AG09309 (cell line): Measurements from ENCODE around the gene OCA2.

ENCODE experiments used
- DNase-seq: peaks from one replicate; pipeline ENCODE4 v3.0.0-alpha.2; 2010; ENCODE audit warnings: low read depth
- H3K4me3 ChIP-seq: 2 replicates; pipeline ENCODE4 v1.5.1; 2011; ENCODE audit warnings: mild to moderate bottlenecking, low read depth, low read length, moderate library complexity; ENCODE audit not compliant: control insufficient read depth
- TF ChIP-seq, protein P1 (sequence below): IDR thresholded peaks from 2 replicates; pipeline ENCODE4 v1.5.1; 2011; ENCODE audit warnings: mild to moderate bottlenecking, low read depth, low read length, inconsistent platforms; ENCODE audit not compliant: insufficient read depth, control insufficient read depth; ENCODE audit errors: missing control alignments

The OCA2 gene

DNA sequence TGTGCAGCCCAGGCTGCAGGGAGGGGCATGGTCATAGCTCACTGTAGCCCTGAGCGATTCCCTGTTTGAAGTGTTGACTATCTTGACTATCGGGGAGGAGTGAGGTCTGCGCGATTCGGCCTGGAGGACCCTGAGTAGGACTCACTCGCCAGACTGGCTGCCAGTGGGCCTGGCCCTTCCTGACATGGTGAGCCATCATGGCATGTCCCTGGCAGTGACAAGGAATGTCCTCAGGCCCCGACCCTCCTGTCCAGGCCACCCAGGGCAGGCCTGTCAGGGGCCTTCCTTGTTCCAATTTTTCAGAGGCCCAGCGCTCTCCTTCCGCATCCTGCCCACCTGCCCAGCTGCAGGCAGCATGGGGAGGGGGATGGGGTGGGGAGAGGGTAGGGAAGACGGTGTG, 5.2 kb upstream of the OCA2 start:
- no peak for DNase-seq
- no peak overlapping the region for H3K4me3 ChIP-seq
- TF ChIP-seq, protein P1, sequence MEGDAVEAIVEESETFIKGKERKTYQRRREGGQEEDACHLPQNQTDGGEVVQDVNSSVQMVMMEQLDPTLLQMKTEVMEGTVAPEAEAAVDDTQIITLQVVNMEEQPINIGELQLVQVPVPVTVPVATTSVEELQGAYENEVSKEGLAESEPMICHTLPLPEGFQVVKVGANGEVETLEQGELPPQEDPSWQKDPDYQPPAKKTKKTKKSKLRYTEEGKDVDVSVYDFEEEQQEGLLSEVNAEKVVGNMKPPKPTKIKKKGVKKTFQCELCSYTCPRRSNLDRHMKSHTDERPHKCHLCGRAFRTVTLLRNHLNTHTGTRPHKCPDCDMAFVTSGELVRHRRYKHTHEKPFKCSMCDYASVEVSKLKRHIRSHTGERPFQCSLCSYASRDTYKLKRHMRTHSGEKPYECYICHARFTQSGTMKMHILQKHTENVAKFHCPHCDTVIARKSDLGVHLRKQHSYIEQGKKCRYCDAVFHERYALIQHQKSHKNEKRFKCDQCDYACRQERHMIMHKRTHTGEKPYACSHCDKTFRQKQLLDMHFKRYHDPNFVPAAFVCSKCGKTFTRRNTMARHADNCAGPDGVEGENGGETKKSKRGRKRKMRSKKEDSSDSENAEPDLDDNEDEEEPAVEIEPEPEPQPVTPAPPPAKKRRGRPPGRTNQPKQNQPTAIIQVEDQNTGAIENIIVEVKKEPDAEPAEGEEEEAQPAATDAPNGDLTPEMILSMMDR, result no peak

DNA sequence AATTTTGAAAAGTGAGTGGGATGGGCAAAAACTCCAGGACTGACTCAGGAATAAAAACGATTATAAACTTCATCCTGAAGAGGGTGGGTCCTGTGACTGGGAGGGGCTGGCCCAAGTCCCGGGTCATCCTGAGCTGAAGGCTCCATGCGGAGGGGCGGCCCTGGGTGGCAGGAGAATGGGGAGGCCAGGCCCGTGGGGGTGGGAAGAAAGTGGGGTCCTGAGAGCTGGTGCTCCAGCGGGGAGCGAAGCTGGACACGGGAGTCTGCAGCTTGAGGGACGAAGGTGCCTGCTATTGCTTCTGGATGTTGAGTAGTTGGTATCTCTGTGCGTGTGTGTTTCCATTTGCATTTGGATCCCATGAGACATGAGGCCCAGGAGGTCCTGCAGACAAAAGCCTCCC, 4.7 kb upstream of the OCA2 start:
- no peak overlapping the region for H3K4me3 ChIP-seq
- no peak for DNase-seq
- TF ChIP-seq, protein P1, result no peak

DNA sequence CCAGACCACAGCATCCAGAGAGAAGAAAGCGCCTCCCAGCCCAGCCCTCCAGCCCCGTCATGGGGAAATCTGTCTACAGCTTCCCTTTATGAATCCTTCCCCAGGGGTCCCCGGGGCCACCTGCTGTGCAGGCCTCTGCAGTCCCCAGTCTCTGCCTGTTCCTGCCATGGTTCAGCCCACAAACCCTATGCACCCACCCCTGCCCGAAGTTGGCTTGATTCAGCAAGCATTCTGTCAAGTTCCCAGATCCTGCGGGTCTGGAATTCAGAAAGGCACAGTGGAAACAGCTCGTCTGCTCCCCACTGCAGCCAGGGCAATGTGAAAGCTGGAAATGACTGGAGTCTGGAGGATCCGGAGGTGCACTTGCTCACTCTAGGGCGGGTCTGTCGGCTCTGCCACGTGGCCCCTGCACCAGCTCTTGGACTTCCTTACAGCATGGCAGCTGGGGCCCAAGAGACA, 2.9 kb upstream of the OCA2 start:
- TF ChIP-seq, protein P1, result no peak
- no peak overlapping the region for H3K4me3 ChIP-seq
- no peak for DNase-seq

DNA sequence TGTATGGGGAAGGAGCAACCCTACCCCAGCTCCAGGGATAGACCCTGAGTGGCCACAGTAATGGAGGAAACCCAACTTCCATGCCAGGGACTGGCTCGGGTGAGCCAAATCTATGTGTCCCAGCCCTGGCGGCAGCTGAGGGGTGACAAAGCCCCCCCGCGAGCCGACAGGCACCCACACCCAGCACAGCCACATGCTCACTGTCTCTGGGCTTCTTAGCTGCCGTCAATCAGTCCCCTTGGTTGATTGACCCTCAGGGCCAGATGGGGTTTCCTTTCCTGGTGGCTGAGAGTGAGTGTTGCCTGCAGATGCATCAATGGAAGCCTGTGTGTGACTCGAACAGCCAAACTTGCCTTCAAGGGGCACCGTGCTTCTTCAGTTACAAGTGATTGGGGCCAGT, 2.1 kb upstream of the OCA2 start:
- no peak for DNase-seq
- TF ChIP-seq, protein P1, result no peak
- H3K4me3 ChIP-seq, result no peak overlapping the region

DNA sequence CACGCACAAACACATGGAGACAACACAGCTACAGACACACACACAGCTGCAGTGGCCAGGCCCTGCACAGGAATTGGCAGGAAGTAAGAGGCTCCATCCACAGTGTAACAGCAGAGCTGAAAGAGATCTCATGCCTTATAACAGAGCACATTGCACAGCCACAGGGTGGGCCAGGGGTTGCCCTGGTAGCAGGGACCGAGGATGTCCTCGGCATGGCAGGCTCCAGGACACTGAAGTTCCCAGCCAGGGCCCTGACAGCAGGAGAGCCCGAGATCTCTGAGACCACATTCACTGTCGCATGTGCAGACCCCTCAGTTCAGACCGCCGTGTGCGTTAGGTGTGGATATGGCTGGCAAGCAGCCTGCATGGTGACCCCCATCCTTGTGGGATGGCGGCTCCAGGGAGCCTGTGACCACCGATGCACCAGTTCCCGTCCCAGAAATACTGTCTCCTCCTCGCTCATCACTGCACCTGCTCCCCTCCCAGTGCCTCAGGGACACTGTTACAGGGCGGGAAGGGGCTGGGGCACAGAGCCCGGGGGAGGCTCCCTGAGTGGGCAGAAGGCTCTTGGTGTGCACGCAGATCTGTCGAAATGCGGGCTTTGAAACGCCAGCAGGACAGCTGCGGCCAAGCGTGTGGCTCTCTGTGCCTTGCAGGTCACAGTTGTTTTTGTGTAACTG, 1.5 kb upstream of the OCA2 start:
- H3K4me3 ChIP-seq, result no peak overlapping the region
- DNase-seq, result no peak
- TF ChIP-seq, protein P1, result no peak

DNA sequence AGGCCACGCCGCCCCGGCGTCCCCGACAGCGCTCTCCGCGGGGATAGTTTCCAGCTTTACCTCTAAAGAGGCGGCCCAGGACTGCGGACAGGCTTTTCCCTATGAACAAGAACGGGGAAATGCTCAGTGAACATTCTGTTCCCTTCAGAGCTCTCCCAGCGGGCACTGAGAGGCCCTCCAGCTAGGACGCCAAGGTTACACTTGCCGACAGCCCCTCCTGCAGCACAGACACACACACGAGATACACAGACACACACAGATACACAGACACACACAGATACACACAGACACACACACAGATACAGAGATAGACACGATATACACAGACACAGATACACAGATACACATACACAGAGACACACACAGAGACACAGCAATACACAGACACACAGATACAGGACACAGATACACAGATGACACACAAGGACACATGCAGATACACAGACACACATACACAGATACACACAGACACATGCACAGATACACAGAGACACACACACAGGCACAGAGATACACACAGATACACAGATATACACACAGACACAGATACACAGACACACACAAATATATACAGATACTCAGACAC, 533 bp upstream of the OCA2 start:
- DNase-seq, result no peak
- TF ChIP-seq, protein P1, result no peak
- no peak overlapping the region for H3K4me3 ChIP-seq
